HepG2 (cell line): Measurements from ENCODE around the gene MIA2. TPM values are rescaled to one million over a fixed set of nuclear protein-coding genes. Genes with fewer than 3 reads are reported as not detected.

Experiments used
- AGO1 ChIP-seq: fragments of 200-400 bp; formaldehyde crosslinking; IDR thresholded peaks from 2 replicates; pipeline ENCODE4 v1.6.1; 2017; ENCODE audit warnings: mild to moderate bottlenecking, low read depth, low read length, moderate library complexity; ENCODE audit not compliant: poor library complexity, severe bottlenecking
- ATM ChIP-seq: fragments of 450-650 bp; IDR thresholded peaks from 2 replicates; pipeline ENCODE4 v1.7.1; 2017; ENCODE audit warnings: mild to moderate bottlenecking, borderline replicate concordance
- DBP ChIP-seq: sonication (generic); formaldehyde crosslinking; IDR thresholded peaks from 2 replicates; pipeline ENCODE4 v1.4.0; 2020; ENCODE audit warnings: missing genetic modification reagents; ENCODE audit errors: not compliant biosample characterization
- FOXA1 ChIP-seq, 2 experiments: fragments of 450-650 bp in 1 of 2; sonication (generic) in 1 of 2; formaldehyde crosslinking in 1 of 2; IDR thresholded peaks; 2 replicates each; pipeline versions ENCODE4 v1.4.0 to v1.6.1; 2016 to 2020; ENCODE audit warnings: missing genetic modification reagents in 1 of 2
- HES4 ChIP-seq: sonication (generic); formaldehyde crosslinking; IDR thresholded peaks from 2 replicates; pipeline ENCODE4 v1.9.0; 2021; ENCODE audit warnings: mild to moderate bottlenecking, missing genetic modification reagents, borderline replicate concordance
- HOXA3 ChIP-seq: sonication (generic); formaldehyde crosslinking; IDR thresholded peaks from 2 replicates; pipeline ENCODE4 v1.5.0; 2020; ENCODE audit warnings: missing genetic modification reagents
- IKZF1 ChIP-seq: fragments of 450-650 bp; IDR thresholded peaks from 2 replicates; pipeline ENCODE4 v1.7.1; 2016
- MEIS1 ChIP-seq: sonication (generic); formaldehyde crosslinking; IDR thresholded peaks from 2 replicates; pipeline ENCODE4 v1.9.0; 2021; ENCODE audit warnings: mild to moderate bottlenecking, missing genetic modification reagents, moderate library complexity, borderline replicate concordance
- MYNN ChIP-seq: sonication (generic); formaldehyde crosslinking; IDR thresholded peaks from 2 replicates; pipeline ENCODE4 v1.4.0; 2020; ENCODE audit warnings: mild to moderate bottlenecking, low read depth, missing genetic modification reagents
- NFATC3 ChIP-seq: sonication (generic); formaldehyde crosslinking; IDR thresholded peaks from 2 replicates; pipeline ENCODE4 v1.5.1; 2020; ENCODE audit warnings: mild to moderate bottlenecking, missing genetic modification reagents
- SP140L ChIP-seq: sonication (generic); formaldehyde crosslinking; IDR thresholded peaks from 2 replicates; pipeline ENCODE4 v1.4.0; 2020; ENCODE audit warnings: missing genetic modification reagents, borderline replicate concordance
- ZFP62 ChIP-seq: sonication (generic); formaldehyde crosslinking; IDR thresholded peaks from 2 replicates; pipeline ENCODE4 v1.4.0; 2020; ENCODE audit warnings: missing genetic modification reagents
- ZFY ChIP-seq: sonication (generic); formaldehyde crosslinking; IDR thresholded peaks from 2 replicates; pipeline ENCODE4 v1.4.0; 2020; ENCODE audit warnings: missing genetic modification reagents
- ZIK1 ChIP-seq: sonication (generic); formaldehyde crosslinking; IDR thresholded peaks from 2 replicates; pipeline ENCODE4 v1.5.0; 2020; ENCODE audit warnings: mild to moderate bottlenecking, low read depth, missing genetic modification reagents, borderline replicate concordance
- ZMAT5 ChIP-seq: sonication (generic); formaldehyde crosslinking; IDR thresholded peaks from 2 replicates; pipeline ENCODE4 v1.5.0; 2020; ENCODE audit warnings: mild to moderate bottlenecking, low read depth, missing genetic modification reagents, borderline replicate concordance
- ZNF138 ChIP-seq: sonication (generic); formaldehyde crosslinking; IDR thresholded peaks from 2 replicates; pipeline ENCODE4 v1.5.0; 2020; ENCODE audit warnings: mild to moderate bottlenecking, low read depth, missing genetic modification reagents
- ZNF253 ChIP-seq: sonication (generic); formaldehyde crosslinking; IDR thresholded peaks from 2 replicates; pipeline ENCODE4 v1.8.0; 2022; ENCODE audit warnings: mild to moderate bottlenecking, missing genetic modification reagents, borderline replicate concordance
- ZNF281 ChIP-seq: sonication (generic); formaldehyde crosslinking; IDR thresholded peaks from 2 replicates; pipeline ENCODE4 v1.4.0; 2020; ENCODE audit warnings: missing genetic modification reagents, borderline replicate concordance
- ZNF329 ChIP-seq: sonication (generic); formaldehyde crosslinking; IDR thresholded peaks from 2 replicates; pipeline ENCODE4 v1.9.0; 2021; ENCODE audit warnings: low read depth, mild to moderate bottlenecking, missing genetic modification reagents
- ZNF331 ChIP-seq: sonication (generic); formaldehyde crosslinking; IDR thresholded peaks from 2 replicates; pipeline ENCODE4 v1.4.0; 2020; ENCODE audit warnings: missing genetic modification reagents
- ZNF362 ChIP-seq: sonication (generic); formaldehyde crosslinking; IDR thresholded peaks from 2 replicates; pipeline ENCODE4 v1.4.0; 2020; ENCODE audit warnings: missing genetic modification reagents, mild to moderate bottlenecking, borderline replicate concordance
- ZNF546 ChIP-seq: sonication (generic); formaldehyde crosslinking; conservative IDR thresholded peaks from 2 replicates; pipeline ENCODE4 v1.8.1; 2023; ENCODE audit warnings: mild to moderate bottlenecking, missing genetic modification reagents
- ZNF7 ChIP-seq: IDR thresholded peaks from 2 replicates; pipeline ENCODE4 v1.6.1; 2016; ENCODE audit warnings: missing biosample characterization, missing genetic modification reagents
- ZNF720 ChIP-seq: sonication (generic); formaldehyde crosslinking; IDR thresholded peaks from 2 replicates; pipeline ENCODE4 v1.4.0; 2020; ENCODE audit warnings: missing genetic modification reagents
- ZNF724P ChIP-seq: sonication (generic); formaldehyde crosslinking; IDR thresholded peaks from 2 replicates; pipeline ENCODE4 v1.8.0; 2022; ENCODE audit warnings: missing genetic modification reagents, borderline replicate concordance
- polyA plus RNA-seq, 8 experiments: library from polyadenylated mRNA; depleted of rRNA in 3 of 8; stranded (reverse) in 7 of 8; unstranded in 1 of 8; fragments of >200 nt; fragmentation: Illumina TruSeq in 4 of 8; extraction: Trizol in 4 of 8; gene quantifications; 2 replicates each; pipeline versions ENCODE4 v1.2.1 to v1.2.3, GENCODE V29; 2011 to 2016; ENCODE audit warnings: low read depth in 4 of 8, missing spikeins in 1 of 8, mixed read lengths in 1 of 8; ENCODE audit not compliant: insufficient read depth in 1 of 8
- total RNA-seq, 5 experiments: library from RNA; depleted of rRNA; stranded (reverse); fragments of >200 nt; fragmentation: Illumina TruSeq; extraction: Trizol; gene quantifications; 2 replicates each; pipeline ENCODE4 v1.2.3, GENCODE V29; 2016; ENCODE audit warnings: low read depth in 1 of 5

The MIA2 gene
- total and polyA plus RNA-seq, 2 of the 13 experiments (the other 11 are each of a cell fraction or from before 2014, with no cell fraction given): 134 to 158 TPM

- TF ChIP-seq ZMAT5 (CRISPR knock-in tag) (no peak), ZNF331 (CRISPR knock-in tag) (peak; percentile 57), NFATC3 (no peak; the same call in 1 of the 2 replicates), HES4 (no peak), ZNF281 (CRISPR knock-in tag) (no peak), ZFY (CRISPR knock-in tag) (no peak; the same call in none of the 2 replicates), FOXA1 (IDR thresholded peaks at IDR 0.05) (no peak), FOXA1 (CRISPR knock-in tag; IDR thresholded peaks at IDR 0.05) (peak; percentile 11; the same call in 1 of the 2 replicates), ZFP62 (no peak), ZNF329 (CRISPR knock-in tag) (no peak), ZIK1 (CRISPR knock-in tag) (0 out of 2 replicates have a peak, but pooled peaks have one; percentile 42), ZNF546 (CRISPR knock-in tag) (0 out of 2 replicates have a peak, but pooled peaks have one; percentile 45), MYNN (CRISPR knock-in tag) (0 out of 2 replicates have a peak, but pooled peaks have one; percentile 47), MEIS1 (CRISPR knock-in tag) (no peak), SP140L (CRISPR knock-in tag) (peak; percentile 94), IKZF1 (no peak), ZNF720 (CRISPR knock-in tag) (no peak), ATM (no peak), ZNF362 (CRISPR knock-in tag) (no peak; the same call in 1 of the 2 replicates), ZNF253 (CRISPR knock-in tag) (no peak), DBP (CRISPR knock-in tag) (peak; percentile 35), ZNF724P (0 out of 2 replicates have a peak, but pooled peaks have one; percentile 68), HOXA3 (peak; percentile 53; the same call in 1 of the 2 replicates), ZNF138 (no peak), ZNF7 (CRISPR knock-in tag) (no peak), AGO1 (no peak)
Observed at GRCh38 chr14:39232554-39233415, 930 bp upstream of the MIA2 start (continued).
